GM12878 (cell line): ENCODE measurements around the gene SATB1. TPM values are rescaled to one million over a fixed set of nuclear protein-coding genes. Genes with fewer than 3 reads are reported as not detected.

Source experiments
- ATAC-seq: fragments of 200-7000 bp; cut with Tn5 transposase; 3 replicates; pipeline ENCODE4 v1.9.1; 2020; ENCODE audit warnings: mild to moderate bottlenecking, moderate library complexity
- BruUV-seq: library from RNA; stranded (reverse); fragments of 400-500 nt; replicated peaks from 2 replicates; lab custom pipeline; 2021; lab: Mats Ljungman, UMichigan
- CTCF ChIA-PET: fragments of 300-600 bp; sonication (Branson Sonifier 250); formaldehyde crosslinking; extraction: SDS; loops from one replicate; lab custom pipeline; 2021; ENCODE audit warnings: inconsistent platforms; lab: Yijun Ruan, JAX
- POLR2A ChIA-PET: fragments of 350-600 bp; formaldehyde crosslinking; extraction: SDS; loops from one replicate; lab custom pipeline; 2021; ENCODE audit warnings: inconsistent platforms; lab: Charles Lee
- RAD21 ChIA-PET: fragments of 300-600 bp; sonication (Branson Sonifier 250); formaldehyde crosslinking; loops from one replicate; lab custom pipeline; 2023; ENCODE audit warnings: antibody characterized with exemption; ENCODE audit not compliant: unreplicated experiment; lab: Charles Lee
- SMC1A ChIA-PET: fragments of 300-600 bp; sonication (Branson Sonifier 250); formaldehyde crosslinking; loops from one replicate; lab custom pipeline; 2023; ENCODE audit not compliant: unreplicated experiment, uncharacterized antibody; lab: Charles Lee
- DNase-seq: peaks from one replicate; pipeline ENCODE4 v3.0.0-alpha.2; 2011; ENCODE audit warnings: low read depth, low spot score
- FAIRE-seq: peaks from 3 replicates; lab custom pipeline; 2011; peaks lifted over from hg19 to GRCh38; lab: Jason Lieb, UNC
- H2AFZ ChIP-seq: 2 replicates; pipeline ENCODE4 v1.6.0; 2011; ENCODE audit warnings: low read depth, low read length, control low read depth; ENCODE audit not compliant: control insufficient read depth
- H3K27ac ChIP-seq: 2 replicates; pipeline ENCODE4 v1.5.1; 2011; ENCODE audit warnings: control low read depth; ENCODE audit not compliant: control insufficient read depth, insufficient read depth
- H3K27me3 ChIP-seq, 2 experiments: replicated peaks in 1 of 2; 2 replicates each; pipeline versions ENCODE4 v1.6.0 to v1.6.1; 2011; ENCODE audit warnings: low read length in 1 of 2; ENCODE audit not compliant: control insufficient read depth in 2 of 2, insufficient read depth in 2 of 2
- H3K36me3 ChIP-seq, 2 experiments: 2 replicates each; pipeline ENCODE4 v1.5.1; 2011; ENCODE audit warnings: low read length in 1 of 2; ENCODE audit not compliant: control insufficient read depth in 2 of 2, insufficient read depth in 2 of 2
- H3K4me1 ChIP-seq: 2 replicates; pipeline ENCODE4 v1.6.1; 2011; ENCODE audit warnings: mild to moderate bottlenecking, low read length, moderate library complexity, mixed read lengths; ENCODE audit not compliant: control insufficient read depth, insufficient read depth
- H3K4me2 ChIP-seq: 2 replicates; pipeline ENCODE4 v1.6.0; 2011; ENCODE audit warnings: control low read depth; ENCODE audit not compliant: control insufficient read depth, insufficient read depth
- H3K4me3 ChIP-seq: fragments of 200-600 bp; sonication (generic); 2 replicates; pipeline ENCODE4 v1.5.1; 2016
- H3K79me2 ChIP-seq: 2 replicates; pipeline ENCODE4 v1.6.0; 2011; ENCODE audit warnings: low read length; ENCODE audit not compliant: control insufficient read depth, insufficient read depth
- H3K9ac ChIP-seq: 2 replicates; pipeline ENCODE4 v1.8.0; 2011; ENCODE audit warnings: low read length, control low read depth, mixed read lengths; ENCODE audit not compliant: control insufficient read depth, insufficient read depth
- H3K9me3 ChIP-seq: replicated peaks from 3 replicates; pipeline ENCODE4 v1.5.1; 2011; ENCODE audit warnings: mild to moderate bottlenecking, low read length; ENCODE audit not compliant: control insufficient read depth, insufficient read depth
- H4K20me1 ChIP-seq: 2 replicates; pipeline ENCODE4 v1.6.0; 2011; ENCODE audit not compliant: control insufficient read depth, insufficient read depth
- ATF7 ChIP-seq: fragments of 450-650 bp; IDR thresholded peaks from 2 replicates; pipeline ENCODE4 v1.6.1; 2016; ENCODE audit warnings: low read depth, mild to moderate bottlenecking
- CREB1 ChIP-seq: IDR thresholded peaks from 2 replicates; pipeline ENCODE4 v1.6.1; 2012; ENCODE audit warnings: low read depth, mild to moderate bottlenecking, inconsistent platforms
- EGR1 ChIP-seq, 2 experiments: IDR thresholded peaks; 1 replicate in 1 of 2; 2 replicates in 1 of 2; pipeline ENCODE4 v1.6.1; 2011 to 2012; ENCODE audit warnings: low read depth in 2 of 2, low read length in 2 of 2, borderline replicate concordance in 1 of 2, mild to moderate bottlenecking in 1 of 2, moderate library complexity in 1 of 2
- ESRRA ChIP-seq: IDR thresholded peaks from 2 replicates; pipeline ENCODE4 v1.6.1; 2012; ENCODE audit warnings: mild to moderate bottlenecking, low read length, improper control_type of control experiment
- GABPA ChIP-seq: IDR thresholded peaks from 2 replicates; pipeline ENCODE4 v1.6.1; 2014; ENCODE audit warnings: antibody characterized with exemption, low read depth, mild to moderate bottlenecking, inconsistent platforms
- JUND ChIP-seq: IDR thresholded peaks from 2 replicates; pipeline ENCODE4 v1.6.1; 2012; ENCODE audit warnings: low read depth, mild to moderate bottlenecking, low read length, improper control_type of control experiment, moderate library complexity
- MEF2B ChIP-seq: fragments of 450-650 bp; IDR thresholded peaks from 2 replicates; pipeline ENCODE4 v1.6.1; 2018; ENCODE audit warnings: mild to moderate bottlenecking, moderate library complexity; ENCODE audit not compliant: partially characterized antibody, poor library complexity, severe bottlenecking
- MXI1 ChIP-seq: fragments of 150-350 bp; IDR thresholded peaks from 2 replicates; pipeline ENCODE4 v1.6.1; 2011; ENCODE audit warnings: low read depth, mild to moderate bottlenecking, inconsistent platforms, low read length, improper control_type of control experiment
- MYC ChIP-seq: IDR thresholded peaks from 2 replicates; pipeline ENCODE4 v1.6.1; 2011; ENCODE audit warnings: mild to moderate bottlenecking, low read length, moderate library complexity, inconsistent platforms; ENCODE audit not compliant: insufficient read depth, insufficient replicate concordance, insufficient read length, severe bottlenecking
- NBN ChIP-seq: fragments of 450-650 bp; IDR thresholded peaks from 2 replicates; pipeline ENCODE4 v1.6.1; 2016
- NFIC ChIP-seq: IDR thresholded peaks from 2 replicates; pipeline ENCODE4 v1.6.1; 2012; ENCODE audit warnings: low read depth, mild to moderate bottlenecking, inconsistent platforms, low read length, moderate library complexity
- SREBF2 ChIP-seq: IDR thresholded peaks from 2 replicates; pipeline ENCODE4 v1.6.1; 2012; ENCODE audit warnings: mild to moderate bottlenecking, low read length
- SUPT20H ChIP-seq: IDR thresholded peaks from 2 replicates; pipeline ENCODE4 v1.6.1; 2011; ENCODE audit warnings: low read depth, mild to moderate bottlenecking, low read length, moderate library complexity, borderline replicate concordance; ENCODE audit not compliant: control insufficient read depth
- TARDBP ChIP-seq: IDR thresholded peaks from 2 replicates; pipeline ENCODE4 v1.6.1; 2016; ENCODE audit warnings: borderline replicate concordance
- ZBED1 ChIP-seq: IDR thresholded peaks from 2 replicates; pipeline ENCODE4 v1.6.1; 2016; ENCODE audit warnings: borderline replicate concordance
- WGBS: methylation state at CpG from one replicate; pipeline ENCODE4 v1.1.6; 2016; ENCODE audit warnings: low lambda C conversion rate; ENCODE audit not compliant: insufficient replicate concordance, insufficient coverage; ENCODE audit errors: missing lambda C conversion rate; 5-methylcytosine and 5-hydroxymethylcytosine counted together
- in situ Hi-C: fragments of 300-500 bp; cut with MboI; formaldehyde crosslinking; loops from 9 replicates; pipeline ENCODE4 v1.14.3; 2018; ENCODE audit warnings: mixed read lengths
- intact Hi-C: fragments of 100-400 bp; cut with micrococcal nuclease; formaldehyde crosslinking; loops from one replicate; pipeline ENCODE4 v1.14.2; 2022; ENCODE audit not compliant: unreplicated experiment
- polyA plus RNA-seq, 11 experiments: library from polyadenylated mRNA; depleted of rRNA in 4 of 11; unstranded in 6 of 11; stranded (reverse) in 5 of 11; fragments of >200 nt; fragmentation: Nextera tagmentation in 4 of 11; fragmentation: Illumina TruSeq in 1 of 11; extraction: Ambion mirVana in 4 of 11; extraction: Trizol in 1 of 11; gene quantifications; 1 replicate in 1 of 11; 2 replicates in 10 of 11; pipeline versions ENCODE4 v1.2.1 to v1.2.3, GENCODE V29; 2011 to 2016; ENCODE audit warnings: inconsistent platforms in 2 of 11, missing spikeins in 2 of 11, low read depth in 1 of 11
- total RNA-seq, 4 experiments: library from RNA; depleted of rRNA in 3 of 4; stranded (reverse); fragments of >200 nt in 3 of 4; fragmentation: Illumina TruSeq in 1 of 4; extraction: Trizol in 1 of 4; gene quantifications; 2 replicates each; pipeline versions ENCODE4 v1.2.1 to v1.2.3, GENCODE V29; 2013 to 2021
- TF ChIP-seq, protein P1 (sequence below): fragments of 450-650 bp; IDR thresholded peaks from 2 replicates; pipeline ENCODE4 v1.6.1; 2016; ENCODE audit warnings: mild to moderate bottlenecking, moderate library complexity, borderline replicate concordance

Gene SATB1
- total and polyA plus RNA-seq, 10 of the 15 experiments (the other 5 are each of a cell fraction or from before 2014, with no cell fraction given) = 0.01 to 0.72 (median 0.07) TPM; not detected in 4

GRCh38 chr3:18378218-18378617 is 46.9 kb downstream of the SATB1 start:
- H3K27ac ChIP-seq = no peak overlapping the region
- no peaks in the 10 kb centered on the region for H3K36me3 ChIP-seq
- H4K20me1 ChIP-seq = no peaks in the 10 kb centered on the region
- CTCF ChIA-PET = interaction anchor here (0.8 kb wide), 1 partner anchor 11 kb away, joined by 6 read pairs; no protein-coding TSS in a partner anchor
- no peak overlapping the region for H3K9ac ChIP-seq
- 0% methylated on average over 2 of the region's 2 CpGs for WGBS
- RAD21 ChIA-PET = no interaction called here
- TF ChIP-seq ESRRA = no peak
- TF ChIP-seq NFIC = no peak
- no peak for TF ChIP-seq SUPT20H
- TF ChIP-seq NBN = no peak
- TF ChIP-seq SREBF2 = no peak
- H2AFZ ChIP-seq = no peak overlapping the region
- intact Hi-C loops = no loop called here
- ATAC-seq (no peak), DNase-seq (no peak), FAIRE-seq (no peak)
- H3K4me2 ChIP-seq = no peak overlapping the region
- SMC1A ChIA-PET = interaction anchor here (0.6 to 0.7 kb wide), 3 partner anchors 267 to 369 kb away, joined by 3 to 4 read pairs (median 3); no protein-coding TSS in a partner anchor
- no peaks in the 10 kb centered on the region for H3K79me2 ChIP-seq
- POLR2A ChIA-PET = no interaction called here
- H3K9me3 ChIP-seq = no peaks in the 10 kb centered on the region
- H3K4me3 ChIP-seq = no peak overlapping the region
- in situ Hi-C loops = no loop called here
- no TSS peak for BruUV-seq
- H3K27me3 ChIP-seq = no peaks in the 10 kb centered on the region
- no peaks in the 10 kb centered on the region for H3K4me1 ChIP-seq

DNA sequence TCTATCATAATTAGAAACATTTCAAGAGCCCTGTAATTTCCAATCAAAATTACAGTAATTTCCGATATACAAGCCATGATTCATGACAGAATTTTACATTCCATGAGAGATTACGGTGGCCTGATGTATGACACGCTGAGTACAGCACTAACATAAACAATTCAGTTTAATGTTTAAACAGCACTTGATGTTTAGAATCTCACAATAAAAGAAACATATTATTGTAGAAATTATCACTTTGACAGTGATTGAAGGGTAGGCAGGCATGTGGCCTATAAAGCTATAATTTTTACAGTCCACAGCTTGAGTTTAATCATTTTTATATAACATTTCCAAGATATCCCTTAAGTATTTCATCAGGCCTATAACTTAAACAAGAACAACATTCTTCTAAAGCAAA is 48.5 kb downstream of the SATB1 start:
- Histone ChIP-seq H3K9me3 (no peaks in the 10 kb centered on the region), H2AFZ (no peak overlapping the region), H3K27me3 (no peaks in the 10 kb centered on the region; a peak in 1 of 4 replicates), H4K20me1 (no peaks in the 10 kb centered on the region), H3K4me3 (no peak overlapping the region), H3K27ac (no peak overlapping the region), H3K9ac (no peak overlapping the region), H3K4me2 (no peak overlapping the region), H3K4me1 (no peaks in the 10 kb centered on the region), H3K36me3 (no peaks in the 10 kb centered on the region), H3K79me2 (no peaks in the 10 kb centered on the region)
- in situ Hi-C loops (no loop called here), intact Hi-C loops (no loop called here)
- no peak for ATAC-seq
- no TSS peak for BruUV-seq
- 43% methylated on average over 3 of the region's 3 CpGs for WGBS
- CTCF ChIA-PET = interaction anchor here (0.5 to 1.3 kb wide), 2 partner anchors 9 to 546 kb away, joined by 3 read pairs; no protein-coding TSS in a partner anchor
- SMC1A ChIA-PET = no interaction called here
- no peak for FAIRE-seq
- POLR2A ChIA-PET = no interaction called here
- TF ChIP-seq GABPA (no peak), MXI1 (no peak), CREB1 (no peak), ATF7 (no peak), JUND (no peak), MYC (no peak), ZBED1 (no peak), EGR1 (IDR thresholded peaks at IDR 0.05; ENCODE audit: borderline replicate concordance in 1 of 2, low read depth in 2 of 2, low read length in 2 of 2) (no peak), TARDBP (no peak), MEF2B (no peak)
- TF ChIP-seq, protein P1, sequence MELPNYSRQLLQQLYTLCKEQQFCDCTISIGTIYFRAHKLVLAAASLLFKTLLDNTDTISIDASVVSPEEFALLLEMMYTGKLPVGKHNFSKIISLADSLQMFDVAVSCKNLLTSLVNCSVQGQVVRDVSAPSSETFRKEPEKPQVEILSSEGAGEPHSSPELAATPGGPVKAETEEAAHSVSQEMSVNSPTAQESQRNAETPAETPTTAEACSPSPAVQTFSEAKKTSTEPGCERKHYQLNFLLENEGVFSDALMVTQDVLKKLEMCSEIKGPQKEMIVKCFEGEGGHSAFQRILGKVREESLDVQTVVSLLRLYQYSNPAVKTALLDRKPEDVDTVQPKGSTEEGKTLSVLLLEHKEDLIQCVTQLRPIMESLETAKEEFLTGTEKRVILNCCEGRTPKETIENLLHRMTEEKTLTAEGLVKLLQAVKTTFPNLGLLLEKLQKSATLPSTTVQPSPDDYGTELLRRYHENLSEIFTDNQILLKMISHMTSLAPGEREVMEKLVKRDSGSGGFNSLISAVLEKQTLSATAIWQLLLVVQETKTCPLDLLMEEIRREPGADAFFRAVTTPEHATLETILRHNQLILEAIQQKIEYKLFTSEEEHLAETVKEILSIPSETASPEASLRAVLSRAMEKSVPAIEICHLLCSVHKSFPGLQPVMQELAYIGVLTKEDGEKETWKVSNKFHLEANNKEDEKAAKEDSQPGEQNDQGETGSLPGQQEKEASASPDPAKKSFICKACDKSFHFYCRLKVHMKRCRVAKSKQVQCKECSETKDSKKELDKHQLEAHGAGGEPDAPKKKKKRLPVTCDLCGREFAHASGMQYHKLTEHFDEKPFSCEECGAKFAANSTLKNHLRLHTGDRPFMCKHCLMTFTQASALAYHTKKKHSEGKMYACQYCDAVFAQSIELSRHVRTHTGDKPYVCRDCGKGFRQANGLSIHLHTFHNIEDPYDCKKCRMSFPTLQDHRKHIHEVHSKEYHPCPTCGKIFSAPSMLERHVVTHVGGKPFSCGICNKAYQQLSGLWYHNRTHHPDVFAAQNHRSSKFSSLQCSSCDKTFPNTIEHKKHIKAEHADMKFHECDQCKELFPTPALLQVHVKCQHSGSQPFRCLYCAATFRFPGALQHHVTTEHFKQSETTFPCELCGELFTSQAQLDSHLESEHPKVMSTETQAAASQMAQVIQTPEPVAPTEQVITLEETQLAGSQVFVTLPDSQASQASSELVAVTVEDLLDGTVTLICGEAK = no peak
- DNase-seq = no peak
- RAD21 ChIA-PET = no interaction called here
